RPMI8226 (cell line): ENCODE results near the gene EXOC3L4.
"Not testable (repeated sequence)": the region's sequence is repeated elsewhere in the genome, so short reads cannot be mapped to it uniquely, and the experiment has no call there.

ENCODE experiments used
- DNase-seq: peaks from one replicate; pipeline ENCODE4 v3.0.0-alpha.2; 2015

EXOC3L4 gene

DNA sequence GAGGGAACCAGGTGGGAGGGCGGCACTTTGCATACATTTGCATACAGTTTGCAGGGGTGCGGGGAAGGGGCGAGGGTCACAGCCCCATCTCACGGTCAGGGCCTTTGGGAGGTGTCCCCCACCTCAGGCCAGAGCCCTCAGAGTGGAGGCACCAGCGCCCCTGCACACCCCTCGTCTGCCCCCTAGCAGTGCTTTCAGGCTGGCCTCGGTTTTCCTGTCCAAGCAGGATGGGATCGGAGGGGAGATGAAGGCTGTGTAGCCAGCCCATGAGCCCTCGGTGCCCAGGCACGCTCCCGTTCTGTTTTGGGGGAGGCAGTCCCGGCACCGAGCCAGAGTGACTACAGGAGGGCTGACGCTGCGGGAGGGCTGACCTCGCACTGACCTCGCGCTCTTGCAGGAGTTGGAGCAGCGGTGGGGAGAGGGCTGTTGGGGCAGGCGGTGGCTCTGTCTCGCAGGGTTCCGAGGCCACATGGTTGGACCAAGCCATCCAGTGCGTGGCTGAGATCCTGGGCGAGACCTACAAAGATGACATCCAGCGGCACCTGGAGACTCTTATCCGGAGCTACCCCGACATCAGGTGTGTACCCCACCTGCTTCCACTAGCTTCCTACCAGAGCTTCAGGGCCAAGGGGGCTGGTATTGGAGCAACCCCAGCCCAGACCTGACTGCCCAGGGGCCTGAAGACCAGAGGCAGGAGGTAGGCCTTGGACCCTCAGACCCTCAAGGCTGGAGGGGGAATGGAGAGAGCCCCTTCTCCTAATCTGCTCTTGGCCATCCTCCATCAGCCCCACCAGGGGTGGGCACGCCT, 13.6 kb downstream of the EXOC3L4 start:
- DNase-seq, result no peak

DNA sequence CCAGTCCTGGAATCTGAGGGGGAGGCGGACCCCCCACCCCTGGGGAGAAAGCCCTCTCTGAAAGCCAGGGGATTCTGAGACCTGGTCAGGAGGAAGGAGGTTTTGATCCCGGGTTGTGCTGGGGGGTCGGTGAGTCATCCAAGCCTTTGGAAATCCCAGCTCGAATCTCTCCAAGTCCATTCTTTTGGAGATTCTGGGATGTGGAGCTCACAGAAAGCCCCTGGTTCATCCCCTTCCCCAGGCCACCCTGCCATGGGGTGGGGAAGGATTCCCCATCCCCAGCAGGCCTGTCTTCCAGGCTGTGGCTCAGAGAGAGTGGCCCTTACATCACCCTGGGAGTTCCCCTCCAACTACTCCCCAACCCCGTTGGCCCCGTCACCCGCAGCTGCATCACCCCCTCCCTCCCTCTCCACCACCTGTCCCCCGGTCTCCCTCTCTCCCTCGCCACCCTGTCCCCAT, 14.3 kb downstream of the EXOC3L4 start:
- DNase-seq, result peak; percentile 90

DNA sequence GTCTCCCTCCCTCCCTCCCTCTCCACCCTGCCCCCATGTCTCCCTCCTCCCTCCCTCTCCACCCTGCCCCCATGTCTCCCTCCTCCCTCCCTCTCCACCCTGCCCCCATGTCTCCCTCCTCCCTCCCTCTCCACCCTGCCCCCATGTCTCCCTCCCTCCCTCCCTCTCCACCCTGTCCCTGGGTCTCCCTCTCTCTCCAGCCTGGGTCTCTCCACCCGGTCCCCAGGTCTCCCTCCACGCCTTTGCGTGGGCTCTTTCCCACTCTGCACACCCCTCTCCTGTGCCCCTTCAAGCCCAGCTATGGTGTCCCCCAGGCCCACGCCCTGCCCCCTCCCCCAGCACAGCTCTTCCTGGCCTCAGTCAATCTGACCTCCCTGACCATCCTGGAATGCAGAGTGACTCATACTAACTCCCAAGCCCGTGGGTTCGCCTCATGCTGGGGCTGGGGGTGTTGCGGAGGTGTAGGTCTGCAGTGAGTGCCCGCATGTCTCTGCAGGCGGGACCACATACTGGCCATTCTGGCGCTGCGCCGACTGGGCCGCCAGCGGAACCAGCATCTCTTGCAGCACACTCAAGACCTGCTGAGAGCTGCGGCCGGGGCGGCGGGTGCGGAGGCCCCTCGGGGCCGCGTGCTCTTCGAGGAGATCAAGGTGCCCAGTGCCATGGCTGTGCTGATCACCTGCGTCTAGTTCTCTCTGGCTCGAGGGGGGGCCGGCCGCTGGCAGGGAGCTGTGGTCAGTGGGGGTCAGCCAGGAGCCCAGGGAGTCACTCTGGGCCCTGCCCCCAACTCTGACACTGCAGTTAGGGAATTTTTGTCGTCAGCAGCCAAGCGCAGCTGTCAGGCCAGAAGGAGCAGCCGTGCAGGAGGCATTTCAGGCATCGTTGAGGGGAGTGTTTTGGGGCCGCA, 15.3 kb downstream of the EXOC3L4 start:
- DNase-seq, result peak; percentile 77

DNA sequence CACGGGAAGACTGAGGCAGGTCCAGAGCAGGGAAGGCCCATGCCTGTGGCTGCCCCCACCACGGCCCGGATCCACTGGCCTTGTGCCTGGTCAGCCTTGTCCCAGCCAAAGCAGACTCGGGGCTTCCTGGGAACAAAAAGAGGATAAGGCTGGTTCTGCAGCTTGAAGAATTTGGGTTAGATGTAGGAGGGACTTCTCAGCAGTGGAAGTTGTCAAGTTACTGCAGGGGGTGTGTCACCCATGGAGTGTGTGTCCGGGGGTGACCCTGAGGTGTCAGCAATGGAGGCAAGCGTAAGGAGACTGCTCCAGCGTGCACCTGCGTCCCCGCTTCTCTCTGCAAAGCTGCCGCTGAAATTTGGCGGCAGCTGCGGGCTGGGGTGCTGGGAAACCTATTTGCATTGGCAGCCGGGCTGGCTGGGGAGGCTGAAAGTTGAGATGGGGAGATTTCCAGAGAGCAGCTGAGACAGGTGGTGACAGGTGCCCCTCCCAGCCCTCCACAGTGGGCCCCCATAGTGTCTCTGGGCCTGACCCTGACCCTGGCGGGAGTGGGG, 16.2 kb downstream of the EXOC3L4 start:
- peak; percentile 92 for DNase-seq

DNA sequence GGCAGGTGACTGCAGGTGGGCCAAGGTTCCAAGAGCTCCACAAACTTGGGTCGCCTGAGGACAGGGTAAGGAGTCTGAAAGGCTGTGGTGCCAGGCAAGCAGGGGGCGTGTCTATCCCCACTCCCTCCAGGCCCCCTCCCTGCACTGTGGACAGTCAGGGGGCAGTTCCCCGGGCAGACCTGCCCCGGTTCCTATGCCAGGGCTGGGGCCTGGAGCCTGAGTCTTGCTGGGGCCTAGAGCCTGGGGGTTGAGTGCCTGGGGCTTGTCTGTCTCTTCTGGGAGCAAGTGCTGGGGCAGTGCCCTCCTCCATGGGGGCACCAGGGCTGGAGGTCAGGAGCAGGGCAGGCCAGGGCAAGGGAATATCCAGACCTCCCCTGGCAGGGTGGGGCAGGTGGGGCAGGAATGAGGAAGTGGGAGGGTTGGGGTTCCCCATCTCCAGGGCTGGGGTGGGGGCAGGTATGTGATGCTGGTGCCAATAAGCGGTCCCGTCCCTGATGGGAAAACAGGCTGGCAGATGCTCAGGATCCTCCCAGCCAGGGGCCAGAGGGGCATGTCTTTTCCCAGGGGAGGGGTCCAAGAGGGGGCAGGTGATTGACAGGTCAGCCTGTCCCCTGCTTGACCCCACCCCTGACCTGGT, 16.8 kb downstream of the EXOC3L4 start:
- peak; percentile 78 for DNase-seq

DNA sequence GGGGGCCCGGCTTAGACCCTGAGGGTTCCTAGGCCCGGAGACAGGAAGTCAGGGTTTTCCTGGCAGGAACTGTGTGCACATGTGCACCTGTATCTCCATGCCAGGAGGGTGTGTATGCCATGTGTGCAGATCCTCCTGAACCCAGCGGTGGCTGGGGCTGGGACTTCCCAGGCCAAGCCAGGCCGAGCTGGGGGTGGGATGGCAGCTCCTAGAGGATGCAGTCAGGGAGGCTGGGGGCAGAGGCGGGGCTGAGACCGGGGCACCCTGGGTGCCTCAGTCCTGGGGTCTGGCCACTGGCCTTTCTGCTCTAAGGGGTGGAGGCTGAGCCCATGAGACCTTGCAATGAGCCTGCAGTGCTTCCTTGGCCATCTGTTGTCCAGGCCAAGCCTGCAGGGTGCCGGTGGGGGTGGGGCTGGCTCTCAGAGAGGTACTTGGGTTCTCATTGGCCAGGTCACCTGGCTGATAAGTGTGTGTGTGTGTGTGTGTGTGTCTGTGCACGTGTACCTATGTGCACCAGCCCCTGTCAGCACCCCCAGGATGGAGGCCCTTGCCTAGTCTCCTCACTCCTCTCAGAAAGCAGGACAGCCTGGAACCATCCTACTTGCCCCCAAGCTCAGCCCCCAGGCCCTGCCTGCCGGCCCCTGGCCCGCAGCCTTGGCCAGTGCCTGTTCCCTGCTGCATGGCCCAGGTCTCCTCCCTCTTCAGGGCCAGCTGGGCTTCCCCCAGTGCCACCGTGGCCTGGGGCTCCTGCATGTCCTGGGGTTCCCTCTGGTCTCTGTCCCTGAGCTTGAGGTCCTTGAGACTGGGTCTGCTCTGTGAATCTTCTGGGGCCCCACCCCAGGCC, 18.1 kb downstream of the EXOC3L4 start:
- DNase-seq, result peak; percentile 83

DNA sequence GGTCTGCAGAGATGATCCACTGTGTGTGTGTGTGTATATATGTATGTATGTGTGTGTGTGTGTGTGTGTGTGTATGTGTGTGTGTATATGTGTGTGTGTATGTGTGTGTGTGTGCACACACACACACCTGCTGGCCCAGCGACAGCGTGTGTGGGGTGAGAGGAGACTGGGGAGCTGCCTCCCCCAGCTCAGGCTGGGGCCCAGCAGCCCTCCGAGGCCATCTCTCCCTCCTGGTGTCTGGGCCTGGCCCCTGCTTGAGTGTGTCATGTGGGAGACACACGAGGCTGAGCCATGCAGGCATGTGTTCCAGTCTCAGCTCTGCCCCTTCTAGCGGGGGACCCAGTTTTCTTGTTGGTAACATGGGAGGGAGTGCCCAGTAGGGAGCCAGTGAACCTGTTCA, 18.8 kb downstream of the EXOC3L4 start:
- no peak for DNase-seq

DNA sequence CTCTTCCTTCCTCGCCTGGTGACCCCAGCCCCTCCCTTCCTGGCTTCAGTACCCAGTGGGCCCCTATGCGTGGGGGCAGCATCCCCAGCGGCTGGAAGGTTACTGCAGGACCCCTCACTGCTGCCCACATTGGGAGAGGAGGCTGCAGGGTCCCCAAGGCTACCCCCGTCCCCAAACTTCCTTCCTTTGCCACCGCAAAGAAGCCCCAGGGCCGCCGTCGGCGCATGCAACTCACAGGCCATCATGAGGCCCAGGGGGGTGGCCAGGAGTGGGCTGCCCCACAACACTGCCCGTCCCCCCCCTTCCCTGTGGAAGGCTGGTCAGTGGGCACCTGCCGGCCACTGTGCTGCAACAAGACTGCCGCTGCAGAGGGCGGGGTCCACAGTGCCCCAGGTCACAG, 19.2 kb downstream of the EXOC3L4 start:
- DNase-seq, result no peak

DNA sequence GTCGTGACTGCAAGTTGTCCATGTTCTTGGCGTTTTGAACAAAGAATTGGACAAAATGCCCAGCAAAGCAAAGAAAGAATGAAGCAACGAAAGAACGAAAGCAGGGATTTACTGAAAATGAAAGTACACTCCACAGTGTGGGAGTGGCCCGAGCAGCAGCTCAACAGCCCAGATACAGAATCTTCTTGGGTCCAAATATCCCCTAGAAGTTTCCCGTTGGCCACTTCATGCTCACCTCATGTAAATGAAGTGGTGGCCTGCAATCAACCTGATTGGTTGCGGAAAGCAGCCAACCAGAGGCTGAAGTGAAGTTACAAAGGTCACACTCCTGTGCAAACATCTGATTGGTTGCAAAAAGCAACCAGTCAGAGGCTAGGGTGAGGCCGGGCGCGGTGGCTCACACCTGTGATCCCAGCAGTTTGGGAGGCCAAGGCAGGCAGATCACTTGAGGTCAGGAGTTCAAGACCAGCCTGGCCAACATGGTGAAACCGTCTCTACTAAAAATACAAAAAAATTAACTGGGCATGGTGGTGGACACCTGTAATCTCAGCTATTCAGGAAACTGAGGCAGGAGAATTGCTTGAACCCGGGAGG, 20.7 kb downstream of the EXOC3L4 start:
- DNase-seq, result peak; percentile 79

DNA sequence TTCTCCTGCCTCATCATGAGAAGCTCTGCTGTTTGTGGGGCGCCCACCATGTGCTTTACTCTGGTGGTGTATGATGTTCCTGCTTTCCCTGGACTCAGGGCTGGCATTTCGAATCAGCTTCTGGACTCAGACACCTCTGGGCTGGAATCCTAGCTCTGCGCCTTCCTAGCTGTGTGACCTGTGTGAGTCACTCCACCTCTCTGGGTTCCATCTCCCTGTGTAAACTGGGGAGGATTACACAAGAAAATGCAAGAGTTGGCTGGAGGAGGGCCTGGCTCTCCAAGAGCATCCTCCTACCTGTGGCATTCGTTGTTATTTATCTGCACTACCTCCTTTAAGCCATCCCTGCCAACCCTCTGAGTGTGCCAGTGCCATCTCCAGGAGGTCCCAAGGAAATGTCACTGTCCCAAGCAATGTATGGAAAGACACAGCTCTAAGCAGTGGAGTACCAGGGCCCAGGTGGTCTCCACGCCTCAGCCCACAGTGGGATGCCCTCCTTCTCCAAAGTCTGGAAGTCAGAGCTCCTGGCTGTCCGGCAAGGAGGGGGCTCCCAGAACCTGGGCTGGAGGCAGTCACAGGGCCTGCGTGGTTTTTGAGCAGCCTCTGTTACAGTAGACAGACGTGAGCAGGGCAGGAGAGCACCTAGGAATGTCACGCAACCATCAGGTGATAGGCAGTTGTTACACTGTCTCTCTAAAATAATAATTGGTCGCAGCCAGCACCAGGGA, 21.5 kb downstream of the EXOC3L4 start:
- DNase-seq, result no peak

DNA sequence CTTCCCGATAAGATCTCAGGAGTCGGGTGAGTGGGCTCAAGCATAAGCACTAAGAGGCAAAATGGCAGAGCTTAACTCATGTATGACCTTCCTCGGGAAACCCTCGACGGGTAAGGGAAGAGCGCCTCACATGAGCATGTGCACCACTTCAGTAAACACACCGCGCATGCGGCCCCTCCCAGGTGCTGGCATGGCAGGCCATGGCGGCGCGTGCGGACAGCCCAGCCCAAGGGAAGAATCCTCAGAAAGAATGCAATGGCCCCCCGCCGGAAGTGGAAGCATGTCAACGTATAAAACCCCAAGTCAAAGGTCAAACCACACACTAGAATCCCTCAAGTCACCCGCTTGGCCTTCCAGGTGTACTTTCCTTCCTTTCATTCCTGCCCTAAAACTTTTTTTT, 22.1 kb downstream of the EXOC3L4 start:
- no peak for DNase-seq

DNA sequence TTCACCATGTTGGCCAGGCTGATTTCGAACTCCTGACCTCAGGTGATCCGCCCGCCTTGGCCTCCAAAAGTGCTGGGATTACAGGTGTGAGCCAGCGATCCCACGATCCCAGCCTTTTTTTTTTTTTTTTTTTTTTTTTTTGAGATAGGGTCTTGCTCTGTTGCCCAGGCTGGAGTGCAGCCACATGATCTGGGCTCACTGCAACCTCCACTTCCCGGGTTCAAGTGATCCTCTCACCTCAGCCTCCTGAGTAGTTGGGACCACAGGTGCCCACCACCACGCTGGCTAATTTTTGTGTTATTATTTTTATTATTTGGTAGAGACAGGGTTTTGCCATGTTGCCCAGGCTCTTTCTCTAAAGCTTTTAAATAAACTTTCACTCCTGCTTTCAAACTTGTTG, 23.0 kb downstream of the EXOC3L4 start:
- not testable (repeated sequence) for DNase-seq

DNA sequence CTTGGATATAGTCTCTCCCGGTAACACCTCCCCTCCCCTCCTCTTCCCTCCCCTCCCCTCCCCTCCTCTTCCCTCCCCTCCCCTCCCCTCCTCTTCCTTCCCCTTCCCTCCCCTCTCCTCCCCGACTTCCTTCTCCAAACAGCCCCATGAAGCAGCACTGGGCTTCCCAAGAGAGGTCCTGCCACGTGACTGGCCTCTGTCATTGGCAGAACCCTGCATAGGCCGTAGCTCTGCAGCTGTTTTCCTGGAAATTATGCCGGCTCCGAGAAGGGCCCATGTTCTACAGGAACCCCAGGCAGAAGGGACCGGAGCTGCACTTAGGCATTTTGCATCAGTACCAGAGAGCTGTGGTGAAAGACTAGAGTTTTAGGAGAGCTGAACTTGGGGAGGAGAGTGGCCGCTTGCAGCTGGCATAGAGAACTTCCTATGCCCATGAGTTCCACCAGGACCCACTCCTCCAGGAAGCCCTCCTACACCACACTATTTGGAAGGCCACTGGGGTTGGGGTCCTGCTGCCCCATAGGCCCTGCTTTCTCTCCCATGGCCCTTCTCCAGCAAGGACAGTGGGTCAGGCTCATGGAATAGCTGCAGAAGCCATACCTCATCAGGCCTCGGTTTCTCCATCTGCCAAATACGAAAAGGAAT, 23.6 kb downstream of the EXOC3L4 start:
- DNase-seq, result no peak

DNA sequence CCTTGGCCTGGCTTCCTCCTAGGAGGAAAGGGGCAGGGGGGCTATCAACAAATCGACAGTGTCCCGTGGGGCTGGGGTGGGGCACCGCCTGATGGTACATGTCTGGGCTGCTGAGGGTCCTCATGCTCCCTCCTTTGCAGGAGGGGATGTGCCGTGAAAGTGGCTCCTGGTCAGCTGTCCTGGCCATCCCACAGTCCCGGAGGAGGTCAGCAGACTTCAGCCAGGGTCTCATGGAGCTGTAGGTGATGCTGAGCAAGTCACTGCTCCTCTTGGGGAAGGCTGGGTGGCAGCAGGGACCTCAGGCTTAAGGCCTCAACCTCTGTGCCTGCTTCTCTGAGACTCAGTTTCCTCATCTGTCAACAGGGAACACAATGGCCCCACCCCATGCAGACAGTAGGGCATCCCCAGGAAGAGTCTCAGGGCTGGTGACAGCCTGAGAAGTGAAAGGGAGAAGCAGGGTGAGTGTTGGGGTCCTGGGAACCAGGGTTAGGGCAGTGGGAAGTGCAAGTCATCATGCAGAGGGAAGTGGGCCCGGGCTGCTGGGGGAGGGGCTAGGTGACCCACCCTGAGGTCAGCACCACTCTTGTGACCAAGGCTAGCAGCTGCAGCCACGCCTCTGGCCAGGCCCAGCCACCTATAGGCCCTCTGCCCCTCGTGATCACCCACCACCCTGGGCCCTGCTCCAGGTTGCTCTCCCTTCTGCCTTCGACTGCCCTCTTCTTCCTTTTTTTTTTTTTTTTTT, 24.3 kb downstream of the EXOC3L4 start:
- peak; percentile 71 for DNase-seq

DNA sequence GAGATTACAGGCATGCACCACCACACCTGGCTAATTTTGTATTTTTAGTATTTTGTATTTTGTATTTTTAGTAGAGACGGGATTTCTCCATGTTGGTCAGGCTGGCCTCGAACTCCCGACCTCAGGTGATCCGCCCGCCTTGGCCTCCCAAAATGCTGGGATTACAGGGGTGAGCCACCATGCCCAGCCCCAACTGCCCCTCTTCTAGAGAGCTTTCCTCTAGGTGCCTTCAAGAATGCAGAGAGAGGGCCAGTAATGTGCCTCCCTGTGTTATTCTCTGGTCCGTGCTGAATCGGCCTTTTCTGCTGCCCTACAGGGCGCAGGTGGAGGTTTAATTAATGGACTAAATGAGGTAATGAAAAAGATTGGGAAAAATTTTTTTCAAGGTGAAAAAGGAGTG, 25.0 kb downstream of the EXOC3L4 start:
- DNase-seq, result not testable (repeated sequence)

DNA sequence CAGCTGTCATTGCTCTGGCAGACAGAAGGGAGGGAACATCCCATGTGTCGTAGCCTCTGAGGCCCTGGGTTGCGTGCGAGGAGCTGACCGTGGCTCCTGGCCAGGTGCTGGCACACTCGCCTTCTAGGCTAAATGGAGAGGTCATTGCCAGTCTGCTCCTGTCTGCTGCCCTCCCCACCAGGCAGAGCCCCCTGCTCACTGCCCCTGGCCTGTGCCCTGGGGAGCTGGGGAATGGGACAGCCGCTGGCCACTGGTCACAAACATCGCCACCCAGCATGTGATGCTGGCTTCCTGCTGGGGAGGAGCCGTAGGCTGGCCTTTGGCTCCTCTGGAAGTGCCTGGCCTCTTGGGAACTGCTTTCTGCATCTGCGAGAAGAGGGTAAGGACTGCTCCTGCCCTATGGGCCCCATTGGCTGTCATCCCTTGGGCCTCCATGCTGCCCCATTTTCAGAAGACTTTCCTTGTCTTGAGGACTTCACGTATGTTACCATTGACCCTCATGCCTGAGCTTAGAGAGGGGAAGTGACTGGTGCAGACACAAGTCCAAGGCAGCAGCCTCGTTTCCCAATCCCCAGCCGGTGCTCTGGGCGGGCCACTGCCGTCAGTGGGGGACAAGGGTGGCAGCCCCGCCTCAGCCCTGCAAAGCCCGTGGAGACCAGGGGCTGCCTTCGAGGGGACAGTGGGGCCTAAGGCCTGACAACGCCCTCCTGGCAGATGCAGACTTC, 26.8 kb downstream of the EXOC3L4 start:
- DNase-seq, result no peak

DNA sequence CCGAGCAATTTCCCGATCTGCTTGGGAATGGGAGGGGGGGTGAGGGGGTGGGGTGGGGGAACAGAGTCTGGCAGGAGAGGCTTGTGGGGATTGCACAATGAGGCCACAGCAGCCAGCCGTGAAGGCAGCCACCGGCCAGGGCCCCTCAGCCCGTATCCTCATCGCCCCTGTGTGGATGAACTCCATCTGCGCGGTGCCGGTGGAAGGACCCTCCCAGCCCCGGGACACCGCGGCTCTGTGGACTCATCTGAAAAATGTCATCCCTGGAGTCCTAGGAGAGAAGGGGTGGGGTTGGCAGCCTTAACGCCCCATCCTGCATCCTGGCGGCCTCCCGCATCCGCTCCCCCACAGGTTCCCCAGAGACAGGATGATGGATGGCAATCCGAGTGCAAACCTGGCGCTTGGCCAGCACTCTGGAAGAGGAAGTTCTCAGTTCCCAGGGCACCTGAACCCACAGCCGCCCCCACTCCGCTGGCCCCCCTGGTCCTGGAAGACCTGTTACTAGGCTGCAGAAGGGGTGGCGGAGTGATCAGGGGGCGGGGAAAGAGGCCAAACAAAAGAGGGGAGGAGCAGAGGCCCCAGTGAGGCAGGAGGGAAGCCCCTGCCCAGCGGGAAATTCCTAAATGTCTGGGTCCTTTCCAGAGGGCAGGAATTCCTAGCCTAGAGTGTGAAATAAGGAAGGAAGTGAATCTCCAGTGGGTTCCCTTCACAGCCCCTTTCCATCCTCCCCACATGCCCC, 27.5 kb downstream of the EXOC3L4 start:
- peak; percentile 54 for DNase-seq

DNA sequence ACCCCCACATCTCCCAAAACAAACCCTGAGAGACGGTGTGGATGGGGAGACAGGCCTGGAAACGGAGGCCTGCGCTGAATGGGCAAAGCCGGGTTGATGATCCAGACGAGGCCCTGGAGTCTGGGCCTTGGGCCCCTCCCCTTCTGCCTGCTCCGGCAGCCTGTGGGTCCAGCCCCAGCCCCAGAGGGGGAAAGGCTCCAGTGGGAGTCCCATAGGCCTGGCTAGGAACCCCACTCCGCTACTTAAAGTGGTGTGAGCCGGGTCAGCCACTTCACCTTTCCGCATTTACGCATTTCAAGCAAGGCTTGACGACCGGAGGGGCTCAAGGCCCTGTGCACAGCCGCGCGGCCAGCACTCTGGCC, 28.0 kb downstream of the EXOC3L4 start:
- DNase-seq, result no peak
